IMR-90 (cell line): ENCODE results near the gene NOP14.

ENCODE experiments used
- BHLHE40 ChIP-seq: fragments of 150-350 bp; IDR thresholded peaks from 2 replicates; pipeline ENCODE4 v1.6.1; 2016; ENCODE audit warnings: mild to moderate bottlenecking, low read depth, low read length
- CEBPB ChIP-seq: IDR thresholded peaks from 2 replicates; pipeline ENCODE4 v1.6.1; 2012; ENCODE audit warnings: low read depth, low read length, improper control_type of control experiment
- ELK1 ChIP-seq: fragments of 150-350 bp; IDR thresholded peaks from 2 replicates; pipeline ENCODE4 v1.6.1; 2016; ENCODE audit warnings: low read depth, mild to moderate bottlenecking, low read length, moderate library complexity, borderline replicate concordance
- MAFK ChIP-seq: IDR thresholded peaks from 2 replicates; pipeline ENCODE4 v1.6.1; 2012; ENCODE audit warnings: low read depth, low read length, improper control_type of control experiment
- MXI1 ChIP-seq: IDR thresholded peaks from 2 replicates; pipeline ENCODE4 v1.6.1; 2012; ENCODE audit warnings: low read depth, mild to moderate bottlenecking, low read length, moderate library complexity, borderline replicate concordance
- POLR2A ChIP-seq: IDR thresholded peaks from 2 replicates; pipeline ENCODE4 v1.6.1; 2012; ENCODE audit warnings: mild to moderate bottlenecking, low read depth, low read length
- RAD21 ChIP-seq: IDR thresholded peaks from 2 replicates; pipeline ENCODE4 v1.6.1; 2012; ENCODE audit warnings: low read length, improper control_type of control experiment
- RCOR1 ChIP-seq: IDR thresholded peaks from 2 replicates; pipeline ENCODE4 v1.6.1; 2012; ENCODE audit warnings: mild to moderate bottlenecking, low read length, improper control_type of control experiment; ENCODE audit not compliant: insufficient replicate concordance
- RFX5 ChIP-seq: IDR thresholded peaks from 2 replicates; pipeline ENCODE4 v1.8.0; 2012; ENCODE audit warnings: low read depth, mild to moderate bottlenecking, low read length, moderate library complexity
- SMC3 ChIP-seq: fragments of 150-350 bp; IDR thresholded peaks from 2 replicates; pipeline ENCODE4 v1.6.1; 2016; ENCODE audit warnings: low read depth, mild to moderate bottlenecking, antibody characterized with exemption, low read length, moderate library complexity
- TF ChIP-seq, protein P1 (sequence below): conservative IDR thresholded peaks from 2 replicates; pipeline ENCODE4 v1.5.1; 2012; ENCODE audit warnings: mild to moderate bottlenecking, low read depth, low read length, improper control_type of control experiment
- TF ChIP-seq, protein P2 (sequence below): fragments of 150-350 bp; IDR thresholded peaks from 2 replicates; pipeline ENCODE4 v1.6.1; 2017; ENCODE audit warnings: mild to moderate bottlenecking, antibody characterized with exemption, low read length, low read depth

GRCh38 chr4:2934077-2934812 is 29.0 kb downstream of the NOP14 start:
- TF ChIP-seq, protein P1, sequence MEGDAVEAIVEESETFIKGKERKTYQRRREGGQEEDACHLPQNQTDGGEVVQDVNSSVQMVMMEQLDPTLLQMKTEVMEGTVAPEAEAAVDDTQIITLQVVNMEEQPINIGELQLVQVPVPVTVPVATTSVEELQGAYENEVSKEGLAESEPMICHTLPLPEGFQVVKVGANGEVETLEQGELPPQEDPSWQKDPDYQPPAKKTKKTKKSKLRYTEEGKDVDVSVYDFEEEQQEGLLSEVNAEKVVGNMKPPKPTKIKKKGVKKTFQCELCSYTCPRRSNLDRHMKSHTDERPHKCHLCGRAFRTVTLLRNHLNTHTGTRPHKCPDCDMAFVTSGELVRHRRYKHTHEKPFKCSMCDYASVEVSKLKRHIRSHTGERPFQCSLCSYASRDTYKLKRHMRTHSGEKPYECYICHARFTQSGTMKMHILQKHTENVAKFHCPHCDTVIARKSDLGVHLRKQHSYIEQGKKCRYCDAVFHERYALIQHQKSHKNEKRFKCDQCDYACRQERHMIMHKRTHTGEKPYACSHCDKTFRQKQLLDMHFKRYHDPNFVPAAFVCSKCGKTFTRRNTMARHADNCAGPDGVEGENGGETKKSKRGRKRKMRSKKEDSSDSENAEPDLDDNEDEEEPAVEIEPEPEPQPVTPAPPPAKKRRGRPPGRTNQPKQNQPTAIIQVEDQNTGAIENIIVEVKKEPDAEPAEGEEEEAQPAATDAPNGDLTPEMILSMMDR, result no peak
- TF ChIP-seq SMC3 (no peak), ELK1 (no peak), POLR2A (no peak), MAFK (no peak), RAD21 (no peak), CEBPB (peak; percentile 48), RCOR1 (no peak), MXI1 (peak; percentile 34; the same call in 1 of the 2 replicates), BHLHE40 (no peak), RFX5 (no peak)
- TF ChIP-seq, protein P2, sequence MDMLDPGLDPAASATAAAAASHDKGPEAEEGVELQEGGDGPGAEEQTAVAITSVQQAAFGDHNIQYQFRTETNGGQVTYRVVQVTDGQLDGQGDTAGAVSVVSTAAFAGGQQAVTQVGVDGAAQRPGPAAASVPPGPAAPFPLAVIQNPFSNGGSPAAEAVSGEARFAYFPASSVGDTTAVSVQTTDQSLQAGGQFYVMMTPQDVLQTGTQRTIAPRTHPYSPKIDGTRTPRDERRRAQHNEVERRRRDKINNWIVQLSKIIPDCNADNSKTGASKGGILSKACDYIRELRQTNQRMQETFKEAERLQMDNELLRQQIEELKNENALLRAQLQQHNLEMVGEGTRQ, result no peak
